Mesendoderm (in vitro differentiated cells): ENCODE results near the gene SMPD3.
A peak's percentile ranks its signal among the peaks of the same experiment; 100 is the strongest.

ENCODE experiments used
- DNase-seq: peaks from one replicate; pipeline ENCODE4 v3.0.0; 2013
- H2AK5ac ChIP-seq: 2 replicates; pipeline ENCODE4 v1.6.1; 2013; ENCODE audit warnings: low read length, inconsistent platforms
- H2BK120ac ChIP-seq: 2 replicates; pipeline ENCODE4 v1.6.1; 2013; ENCODE audit warnings: low read depth, mild to moderate bottlenecking, low read length, moderate library complexity, mixed read lengths
- H2BK15ac ChIP-seq: replicated peaks from 2 replicates; pipeline ENCODE4 v1.6.1; 2013; ENCODE audit warnings: low read depth, mild to moderate bottlenecking, moderate library complexity
- H2BK5ac ChIP-seq: 2 replicates; pipeline ENCODE4 v1.6.1; 2013; ENCODE audit warnings: low read length, inconsistent platforms
- H3K18ac ChIP-seq: 2 replicates; pipeline ENCODE4 v1.6.1; 2013; ENCODE audit warnings: mild to moderate bottlenecking, low read length, mixed read lengths
- H3K23ac ChIP-seq: one replicate; pipeline ENCODE4 v1.6.1; 2013; ENCODE audit warnings: low read length
- H3K27ac ChIP-seq: 2 replicates; pipeline ENCODE4 v1.5.1; 2013; ENCODE audit warnings: low read depth, mild to moderate bottlenecking, inconsistent platforms, low read length, moderate library complexity
- H3K27me3 ChIP-seq: 2 replicates; pipeline ENCODE4 v1.6.1; 2013; ENCODE audit warnings: low read length, control low read depth, mild to moderate bottlenecking, inconsistent platforms; ENCODE audit not compliant: insufficient read depth, poor library complexity
- H3K36me3 ChIP-seq: 2 replicates; pipeline ENCODE4 v1.6.1; 2013; ENCODE audit warnings: low read length, inconsistent platforms; ENCODE audit not compliant: control insufficient read depth, insufficient read depth
- H3K4ac ChIP-seq: one replicate; pipeline ENCODE4 v1.6.1; 2013; ENCODE audit warnings: low read depth, mild to moderate bottlenecking, low read length, moderate library complexity
- H3K4me1 ChIP-seq: 2 replicates; pipeline ENCODE4 v1.6.1; 2013; ENCODE audit warnings: low read depth, low read length, inconsistent platforms; ENCODE audit not compliant: control insufficient read depth
- H3K4me2 ChIP-seq: 2 replicates; pipeline ENCODE4 v1.6.1; 2013; ENCODE audit warnings: low read length
- H3K4me3 ChIP-seq: 2 replicates; pipeline ENCODE4 v1.5.1; 2013; ENCODE audit warnings: mild to moderate bottlenecking, low read length
- H3K56ac ChIP-seq: one replicate; pipeline ENCODE4 v1.6.1; 2013; ENCODE audit warnings: low read length
- H3K79me1 ChIP-seq: 2 replicates; pipeline ENCODE4 v1.6.1; 2013; ENCODE audit warnings: low read length, inconsistent platforms
- H3K79me2 ChIP-seq: 2 replicates; pipeline ENCODE4 v1.6.1; 2013; ENCODE audit warnings: mild to moderate bottlenecking, low read length; ENCODE audit not compliant: control insufficient read depth, insufficient read depth
- H3K9ac ChIP-seq: 2 replicates; pipeline ENCODE4 v1.6.1; 2013; ENCODE audit warnings: low read length, inconsistent platforms
- H4K5ac ChIP-seq: one replicate; pipeline ENCODE4 v1.6.1; 2013; ENCODE audit warnings: low read length
- H4K8ac ChIP-seq: one replicate; pipeline ENCODE4 v1.6.1; 2013; ENCODE audit warnings: low read depth, mild to moderate bottlenecking, control low read depth, low read length, moderate library complexity
- WGBS: extraction: QIAGEN DNeasy Blood & Tissue Kit; methylation state at CpG from one replicate; pipeline ENCODE4 v1.1.7; 2013; ENCODE audit warnings: low lambda C conversion rate, missing lambda C conversion rate; ENCODE audit not compliant: insufficient coverage; ENCODE audit errors: extremely low coverage; 5-methylcytosine and 5-hydroxymethylcytosine counted together

SMPD3 gene

GRCh38 chr16:68400924-68401460 lies 47.3 kb downstream of the SMPD3 start:
- DNase-seq, result no peak
- no peak overlapping the region for H3K9ac ChIP-seq
- H3K4ac ChIP-seq, result no peak overlapping the region
- H3K79me1 ChIP-seq, result no peaks in the 10 kb centered on the region
- H2BK120ac ChIP-seq, result no peak overlapping the region
- H4K8ac ChIP-seq, result no peak overlapping the region
- no peak overlapping the region for H3K4me2 ChIP-seq
- no peaks in the 10 kb centered on the region for H3K79me2 ChIP-seq
- H4K5ac ChIP-seq, result no peak overlapping the region
- H3K18ac ChIP-seq, result no peak overlapping the region
- H3K27ac ChIP-seq, result no peak overlapping the region
- H3K4me3 ChIP-seq, result no peak overlapping the region
- WGBS, result no CpG with 5 or more reads among the region's 5 CpGs
- no peak overlapping the region for H3K56ac ChIP-seq
- no peak overlapping the region for H2BK5ac ChIP-seq
- no peak overlapping the region for H3K23ac ChIP-seq
- H3K4me1 ChIP-seq, result no peaks in the 10 kb centered on the region
- H3K27me3 ChIP-seq, result no peaks in the 10 kb centered on the region
- H2AK5ac ChIP-seq, result no peak overlapping the region
- no peak overlapping the region for H2BK15ac ChIP-seq
- no peaks in the 10 kb centered on the region for H3K36me3 ChIP-seq

- H4K8ac ChIP-seq, result no peak overlapping the region
- H4K5ac ChIP-seq, result no peak overlapping the region
- no peaks in the 10 kb centered on the region for H3K4me1 ChIP-seq
- H3K9ac ChIP-seq, result no peak overlapping the region
- H3K4me2 ChIP-seq, result no peak overlapping the region
- H3K79me1 ChIP-seq, result no peaks in the 10 kb centered on the region
- no peak overlapping the region for H3K18ac ChIP-seq
- H2BK120ac ChIP-seq, result no peak overlapping the region
- no peak overlapping the region for H3K4me3 ChIP-seq
- no peak overlapping the region for H2BK5ac ChIP-seq
- no peak overlapping the region for H3K4ac ChIP-seq
- no peak for DNase-seq
- no peaks in the 10 kb centered on the region for H3K79me2 ChIP-seq
- H3K36me3 ChIP-seq, result no peaks in the 10 kb centered on the region
- no peak overlapping the region for H3K27ac ChIP-seq
- H3K23ac ChIP-seq, result no peak overlapping the region
- no CpG with 5 or more reads among the region's 5 CpGs for WGBS
- H2BK15ac ChIP-seq, result no peak overlapping the region
- H3K56ac ChIP-seq, result no peak overlapping the region
- H2AK5ac ChIP-seq, result no peak overlapping the region
- no peaks in the 10 kb centered on the region for H3K27me3 ChIP-seq
Measured at GRCh38 chr16:68400083-68400923, 48.0 kb downstream of the SMPD3 start.

GRCh38 chr16:68399456-68399855 lies 48.9 kb downstream of the SMPD3 start:
- H3K79me1 ChIP-seq, result no peaks in the 10 kb centered on the region
- H3K4me3 ChIP-seq, result no peak overlapping the region
- H3K23ac ChIP-seq, result no peak overlapping the region
- H3K27ac ChIP-seq, result no peak overlapping the region
- WGBS, result no CpG with 5 or more reads among the region's 3 CpGs
- no peak overlapping the region for H3K56ac ChIP-seq
- no peak overlapping the region for H2BK120ac ChIP-seq
- no peak overlapping the region for H4K5ac ChIP-seq
- H4K8ac ChIP-seq, result no peak overlapping the region
- no peak overlapping the region for H3K4ac ChIP-seq
- no peaks in the 10 kb centered on the region for H3K4me1 ChIP-seq
- H3K4me2 ChIP-seq, result no peak overlapping the region
- no peaks in the 10 kb centered on the region for H3K27me3 ChIP-seq
- DNase-seq, result peak; percentile 32
- no peaks in the 10 kb centered on the region for H3K79me2 ChIP-seq
- no peak overlapping the region for H2BK15ac ChIP-seq
- no peaks in the 10 kb centered on the region for H3K36me3 ChIP-seq
- H2AK5ac ChIP-seq, result no peak overlapping the region
- H3K18ac ChIP-seq, result no peak overlapping the region
- no peak overlapping the region for H2BK5ac ChIP-seq
- no peak overlapping the region for H3K9ac ChIP-seq

- Histone ChIP-seq H3K18ac (no peak overlapping the region), H3K27me3 (no peaks in the 10 kb centered on the region), H2BK5ac (no peak overlapping the region), H3K9ac (no peak overlapping the region), H3K27ac (no peak overlapping the region), H4K8ac (no peak overlapping the region), H2BK15ac (no peak overlapping the region), H3K4me3 (no peak overlapping the region), H3K36me3 (no peaks in the 10 kb centered on the region), H3K79me1 (no peaks in the 10 kb centered on the region), H4K5ac (no peak overlapping the region), H3K79me2 (no peaks in the 10 kb centered on the region), H3K4me1 (no peaks in the 10 kb centered on the region), H3K4ac (no peak overlapping the region), H3K56ac (no peak overlapping the region), H3K4me2 (no peak overlapping the region), H2AK5ac (no peak overlapping the region), H2BK120ac (no peak overlapping the region), H3K23ac (no peak overlapping the region)
- WGBS, result no CpG with 5 or more reads among the region's 6 CpGs
- peak; percentile 14 for DNase-seq
Measured at GRCh38 chr16:68397710-68398201, 50.6 kb downstream of the SMPD3 start.

GRCh38 chr16:68396481-68396880 lies 51.8 kb downstream of the SMPD3 start:
- H3K23ac ChIP-seq, result no peak overlapping the region
- no peak overlapping the region for H4K8ac ChIP-seq
- H3K79me2 ChIP-seq, result no peaks in the 10 kb centered on the region
- no peak overlapping the region for H2BK120ac ChIP-seq
- no peaks in the 10 kb centered on the region for H3K4me1 ChIP-seq
- H2BK15ac ChIP-seq, result no peak overlapping the region
- H4K5ac ChIP-seq, result no peak overlapping the region
- H3K79me1 ChIP-seq, result no peaks in the 10 kb centered on the region
- no peak overlapping the region for H3K4me3 ChIP-seq
- no CpG with 5 or more reads among the region's 6 CpGs for WGBS
- H2BK5ac ChIP-seq, result no peak overlapping the region
- no peak for DNase-seq
- H3K18ac ChIP-seq, result no peak overlapping the region
- H3K9ac ChIP-seq, result no peak overlapping the region
- H3K27ac ChIP-seq, result no peak overlapping the region
- H3K56ac ChIP-seq, result no peak overlapping the region
- no peak overlapping the region for H3K4ac ChIP-seq
- H2AK5ac ChIP-seq, result no peak overlapping the region
- H3K27me3 ChIP-seq, result no peaks in the 10 kb centered on the region
- H3K36me3 ChIP-seq, result no peaks in the 10 kb centered on the region
- H3K4me2 ChIP-seq, result no peak overlapping the region
